Measurements from ENCODE around the gene TTLL1.

DNA sequence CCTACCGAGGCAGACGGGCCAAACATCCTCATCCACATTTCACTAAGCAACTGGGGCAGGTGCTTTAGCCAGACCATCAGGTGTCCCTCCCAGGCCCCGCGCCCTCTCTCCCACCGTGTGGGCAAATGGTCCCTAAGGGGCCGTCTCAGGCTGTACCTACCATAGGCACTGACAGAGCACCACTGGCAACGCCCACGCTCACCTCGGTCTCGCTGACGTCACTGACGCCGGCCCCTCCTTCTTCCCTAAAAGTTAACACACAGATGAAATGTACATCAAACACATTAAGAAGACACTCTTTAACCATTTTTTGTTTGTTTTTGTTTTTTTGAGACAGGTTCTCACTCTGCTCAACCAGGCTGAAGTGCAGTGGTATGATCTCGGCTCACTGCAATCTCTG, 9.4 kb downstream of the TTLL1 start:
- TF ChIP-seq, protein P1, sequence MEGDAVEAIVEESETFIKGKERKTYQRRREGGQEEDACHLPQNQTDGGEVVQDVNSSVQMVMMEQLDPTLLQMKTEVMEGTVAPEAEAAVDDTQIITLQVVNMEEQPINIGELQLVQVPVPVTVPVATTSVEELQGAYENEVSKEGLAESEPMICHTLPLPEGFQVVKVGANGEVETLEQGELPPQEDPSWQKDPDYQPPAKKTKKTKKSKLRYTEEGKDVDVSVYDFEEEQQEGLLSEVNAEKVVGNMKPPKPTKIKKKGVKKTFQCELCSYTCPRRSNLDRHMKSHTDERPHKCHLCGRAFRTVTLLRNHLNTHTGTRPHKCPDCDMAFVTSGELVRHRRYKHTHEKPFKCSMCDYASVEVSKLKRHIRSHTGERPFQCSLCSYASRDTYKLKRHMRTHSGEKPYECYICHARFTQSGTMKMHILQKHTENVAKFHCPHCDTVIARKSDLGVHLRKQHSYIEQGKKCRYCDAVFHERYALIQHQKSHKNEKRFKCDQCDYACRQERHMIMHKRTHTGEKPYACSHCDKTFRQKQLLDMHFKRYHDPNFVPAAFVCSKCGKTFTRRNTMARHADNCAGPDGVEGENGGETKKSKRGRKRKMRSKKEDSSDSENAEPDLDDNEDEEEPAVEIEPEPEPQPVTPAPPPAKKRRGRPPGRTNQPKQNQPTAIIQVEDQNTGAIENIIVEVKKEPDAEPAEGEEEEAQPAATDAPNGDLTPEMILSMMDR (IDR thresholded peaks at IDR 0.05): no peak
- no peak for TF ChIP-seq POLR2AphosphoS5 (IDR thresholded peaks at IDR 0.05; ENCODE audit: low read depth, low read length)

Measured in Panc1 (cell line).